ENCODE results near the gene KCNJ14.
A peak's percentile ranks its signal among the peaks of the same experiment; 100 is the strongest.

The KCNJ14 gene

DNA sequence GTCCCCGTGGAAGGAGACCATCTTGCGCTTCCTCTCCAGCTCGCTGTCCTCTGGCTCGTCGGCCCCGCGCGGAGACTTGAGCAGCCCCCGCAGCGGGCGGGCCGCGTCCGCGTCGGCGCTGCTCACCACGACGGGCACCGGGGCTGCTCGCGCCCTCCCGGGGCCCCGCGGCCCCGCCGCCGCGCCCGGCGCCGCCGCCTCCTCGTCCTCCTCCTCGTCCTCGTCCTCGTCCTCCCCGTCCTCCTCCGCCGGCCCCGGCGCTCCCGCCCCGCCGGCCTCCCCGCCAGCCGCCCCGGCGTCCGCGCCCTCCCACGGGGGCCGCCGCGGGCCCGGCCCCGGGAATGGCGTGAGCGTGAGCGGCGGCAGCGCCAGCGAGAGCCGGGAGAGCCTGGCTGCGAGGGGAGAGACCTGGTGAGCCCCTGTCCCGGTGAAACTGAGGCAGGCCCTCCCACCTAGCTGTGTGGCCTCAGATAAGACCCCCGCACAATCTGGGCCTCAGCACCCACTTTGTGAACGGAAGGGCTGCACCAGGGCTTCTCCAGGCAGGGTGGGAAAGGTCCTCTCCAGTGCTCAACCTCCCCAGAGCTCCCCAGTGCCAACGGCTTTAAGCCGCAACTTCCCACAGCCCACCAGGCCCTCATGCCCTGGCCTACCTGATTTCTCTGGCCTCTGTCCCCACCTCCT is 38.5 kb downstream of the KCNJ14 start:
- H3K4me1 ChIP-seq (ENCODE audit: control insufficient read depth, insufficient read depth, low read length), result peaks cover 4% of the 10 kb centered on the region
- H3K4me3 ChIP-seq (ENCODE audit: low read length), result peak overlapping the region; percentile 78
- no peaks in the 10 kb centered on the region for H3K9me3 ChIP-seq (replicated peaks; ENCODE audit: low read length)
- H3K9ac ChIP-seq (ENCODE audit: low read depth, low read length), result peak overlapping the region; percentile 77
- H3K4me2 ChIP-seq (ENCODE audit: low read length), result peak overlapping the region; percentile 94
- H3K36me3 ChIP-seq (ENCODE audit: insufficient read depth, low read length), result no peaks in the 10 kb centered on the region
- peaks cover 39% of the 10 kb centered on the region for H3K27me3 ChIP-seq (ENCODE audit: control insufficient read depth, insufficient read depth, low read length)

DNA sequence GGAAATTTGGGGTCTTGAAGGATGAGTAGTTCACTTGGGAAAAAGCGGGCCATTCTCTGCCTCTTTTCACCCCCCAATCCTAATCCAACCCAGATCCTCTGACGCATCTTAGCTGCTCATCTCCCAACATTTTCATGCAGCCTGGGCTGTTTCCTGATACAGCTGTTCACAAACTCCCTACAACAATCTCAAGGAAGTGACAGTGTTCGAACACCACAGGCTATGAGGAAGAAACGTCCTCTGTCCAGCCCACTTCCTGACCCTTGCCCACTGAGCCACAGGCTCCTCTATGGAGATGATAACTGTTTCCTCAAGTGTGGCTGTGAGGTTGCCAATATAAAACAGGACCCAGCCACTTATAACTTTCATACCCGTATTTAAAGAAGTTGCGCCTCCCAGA is 40.0 kb downstream of the KCNJ14 start:
- H3K4me2 ChIP-seq (ENCODE audit: low read length), result no peak overlapping the region
- no peak overlapping the region for H3K9ac ChIP-seq (ENCODE audit: low read depth, low read length)
- peaks cover 42% of the 10 kb centered on the region for H3K27me3 ChIP-seq (ENCODE audit: control insufficient read depth, insufficient read depth, low read length)
- H3K9me3 ChIP-seq (replicated peaks; ENCODE audit: low read length), result no peaks in the 10 kb centered on the region
- peaks cover 4% of the 10 kb centered on the region for H3K4me1 ChIP-seq (ENCODE audit: control insufficient read depth, insufficient read depth, low read length)
- no peak overlapping the region for H3K4me3 ChIP-seq (ENCODE audit: low read length)
- no peaks in the 10 kb centered on the region for H3K36me3 ChIP-seq (ENCODE audit: insufficient read depth, low read length)

DNA sequence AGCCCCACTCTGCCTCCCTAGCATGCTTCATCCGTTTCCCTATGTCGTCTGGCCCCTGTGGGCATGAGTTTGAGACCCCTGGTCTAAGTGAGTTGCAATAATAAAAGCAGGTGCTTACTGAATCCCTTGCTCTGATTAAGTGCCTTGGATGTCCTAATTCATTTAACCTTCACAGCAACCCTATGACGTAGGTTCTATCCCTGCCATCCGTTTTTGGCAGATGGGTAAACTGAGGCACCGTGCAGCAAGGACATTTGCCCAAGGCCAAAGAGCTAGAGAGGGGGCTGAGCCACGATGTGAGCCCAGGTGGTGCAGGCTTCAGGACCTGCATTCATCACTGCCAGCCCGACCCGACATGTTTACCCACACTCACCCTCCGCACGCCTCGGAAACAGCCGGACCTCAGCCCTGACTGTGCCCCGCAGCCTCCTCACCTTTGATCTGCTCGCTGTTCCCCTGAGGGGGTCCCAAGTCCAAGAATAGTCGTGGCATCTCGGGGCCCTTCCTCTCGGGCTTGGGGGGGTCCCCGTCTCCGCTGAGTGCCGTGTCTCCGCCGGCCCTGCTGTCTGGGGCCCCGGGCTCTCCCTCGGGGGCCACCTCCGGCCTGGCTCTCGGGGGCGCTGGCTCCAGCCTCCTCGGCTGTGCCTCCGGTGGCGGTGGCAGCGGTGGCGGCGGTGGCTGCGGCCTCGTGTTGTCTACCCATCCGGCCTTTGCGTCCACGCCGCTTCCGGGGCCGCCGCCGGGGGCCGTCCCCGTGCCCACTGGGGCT is 41.8 kb downstream of the KCNJ14 start:
- Histone ChIP-seq H3K9me3 (replicated peaks; ENCODE audit: low read length) (no peaks in the 10 kb centered on the region), H3K27me3 (ENCODE audit: control insufficient read depth, insufficient read depth, low read length) (peaks cover 50% of the 10 kb centered on the region), H3K9ac (ENCODE audit: low read depth, low read length) (no peak overlapping the region), H3K4me2 (ENCODE audit: low read length) (no peak overlapping the region), H3K4me1 (ENCODE audit: control insufficient read depth, insufficient read depth, low read length) (peaks cover 4% of the 10 kb centered on the region), H3K36me3 (ENCODE audit: insufficient read depth, low read length) (no peaks in the 10 kb centered on the region), H3K4me3 (ENCODE audit: low read length) (no peak overlapping the region)

DNA sequence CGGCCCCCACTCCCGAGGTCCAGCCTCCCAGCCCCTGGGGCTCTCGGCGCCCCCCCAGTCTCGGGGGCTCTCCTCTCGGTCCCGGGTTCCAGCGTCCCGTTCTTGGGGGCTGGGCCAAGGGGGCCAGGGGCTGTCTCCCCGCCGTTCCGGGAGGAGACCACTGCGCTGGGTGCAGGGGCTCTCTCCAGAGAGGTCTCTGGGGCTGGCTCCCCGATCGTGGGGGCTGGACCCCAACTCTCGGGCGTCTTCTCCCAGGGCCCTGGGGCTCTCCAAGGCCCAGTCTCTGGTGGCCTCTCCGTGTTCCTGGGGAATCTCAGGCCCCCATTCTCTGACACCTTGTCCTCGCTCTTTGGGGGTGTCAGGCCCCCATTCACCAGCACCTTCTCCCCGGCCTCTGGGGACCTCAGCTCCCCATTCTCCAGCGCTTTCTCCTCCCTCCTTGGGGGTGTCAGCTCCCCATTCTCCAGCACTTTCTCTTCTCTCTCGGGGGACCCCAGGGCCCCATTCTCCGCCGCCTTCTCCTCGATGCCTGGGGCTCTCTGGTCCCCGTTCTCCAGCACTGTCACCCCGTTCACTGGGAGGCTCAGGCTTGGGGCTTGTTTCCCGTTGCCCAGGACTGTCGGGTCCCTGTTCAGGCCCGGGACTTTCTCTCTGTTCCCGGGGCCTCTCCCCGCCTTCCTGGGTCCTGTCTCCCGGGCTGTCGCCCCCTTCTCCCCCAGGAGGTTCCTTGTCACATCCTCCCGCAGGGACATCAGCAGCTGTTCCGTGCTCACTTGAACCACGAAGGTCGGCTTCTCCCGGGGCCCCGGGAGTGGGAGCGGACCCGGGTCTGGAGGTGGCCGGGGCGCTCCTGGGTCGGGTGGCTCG is 42.6 kb downstream of the KCNJ14 start:
- no peak overlapping the region for H3K4me2 ChIP-seq (ENCODE audit: low read length)
- H3K27me3 ChIP-seq (ENCODE audit: control insufficient read depth, insufficient read depth, low read length), result peaks cover 55% of the 10 kb centered on the region
- H3K36me3 ChIP-seq (ENCODE audit: insufficient read depth, low read length), result no peaks in the 10 kb centered on the region
- no peaks in the 10 kb centered on the region for H3K9me3 ChIP-seq (replicated peaks; ENCODE audit: low read length)
- peaks cover 4% of the 10 kb centered on the region for H3K4me1 ChIP-seq (ENCODE audit: control insufficient read depth, insufficient read depth, low read length)
- H3K4me3 ChIP-seq (ENCODE audit: low read length), result no peak overlapping the region
- no peak overlapping the region for H3K9ac ChIP-seq (ENCODE audit: low read depth, low read length)

DNA sequence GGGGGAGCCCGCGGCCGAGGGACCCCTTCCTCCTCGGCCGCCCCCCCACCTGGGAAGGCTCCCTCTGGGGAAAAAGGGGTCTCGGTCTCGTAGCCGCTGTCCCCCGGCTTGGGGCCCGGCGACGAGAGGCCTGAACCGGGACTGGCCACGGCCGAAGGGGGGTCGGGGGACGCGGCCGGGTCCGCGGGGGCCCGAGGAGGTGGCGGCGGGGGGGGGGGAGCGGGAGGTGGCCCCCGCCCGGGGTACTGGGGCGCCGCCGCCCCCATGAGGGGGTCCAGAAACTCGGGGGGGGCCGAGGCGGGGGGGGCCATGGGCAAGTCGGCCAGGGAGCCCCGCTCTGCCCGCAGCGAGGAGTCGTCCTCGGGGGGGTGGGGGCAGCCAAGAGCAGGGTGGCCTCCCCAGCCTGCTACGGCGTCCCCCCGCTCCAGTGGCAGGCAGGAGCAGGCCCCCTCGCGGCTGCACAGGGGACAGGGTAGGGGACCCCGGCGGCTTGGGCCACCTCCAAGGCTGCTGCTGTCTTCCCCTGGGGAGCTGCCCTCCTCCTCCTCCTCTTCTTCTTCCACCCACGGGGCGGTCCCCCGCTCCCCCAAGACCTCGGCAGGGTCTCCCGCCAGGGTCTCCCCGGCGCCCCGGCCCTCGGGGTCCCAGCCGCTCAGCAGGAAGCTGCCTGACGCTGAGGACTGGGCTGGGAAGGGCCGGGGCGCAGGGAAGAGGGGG is 43.4 kb downstream of the KCNJ14 start:
- no peaks in the 10 kb centered on the region for H3K9me3 ChIP-seq (replicated peaks; ENCODE audit: low read length)
- H3K4me2 ChIP-seq (ENCODE audit: low read length), result no peak overlapping the region
- peaks cover 55% of the 10 kb centered on the region for H3K27me3 ChIP-seq (ENCODE audit: control insufficient read depth, insufficient read depth, low read length)
- no peak overlapping the region for H3K4me3 ChIP-seq (ENCODE audit: low read length)
- H3K4me1 ChIP-seq (ENCODE audit: control insufficient read depth, insufficient read depth, low read length), result peaks cover 4% of the 10 kb centered on the region
- H3K9ac ChIP-seq (ENCODE audit: low read depth, low read length), result no peak overlapping the region
- H3K36me3 ChIP-seq (ENCODE audit: insufficient read depth, low read length), result no peaks in the 10 kb centered on the region

DNA sequence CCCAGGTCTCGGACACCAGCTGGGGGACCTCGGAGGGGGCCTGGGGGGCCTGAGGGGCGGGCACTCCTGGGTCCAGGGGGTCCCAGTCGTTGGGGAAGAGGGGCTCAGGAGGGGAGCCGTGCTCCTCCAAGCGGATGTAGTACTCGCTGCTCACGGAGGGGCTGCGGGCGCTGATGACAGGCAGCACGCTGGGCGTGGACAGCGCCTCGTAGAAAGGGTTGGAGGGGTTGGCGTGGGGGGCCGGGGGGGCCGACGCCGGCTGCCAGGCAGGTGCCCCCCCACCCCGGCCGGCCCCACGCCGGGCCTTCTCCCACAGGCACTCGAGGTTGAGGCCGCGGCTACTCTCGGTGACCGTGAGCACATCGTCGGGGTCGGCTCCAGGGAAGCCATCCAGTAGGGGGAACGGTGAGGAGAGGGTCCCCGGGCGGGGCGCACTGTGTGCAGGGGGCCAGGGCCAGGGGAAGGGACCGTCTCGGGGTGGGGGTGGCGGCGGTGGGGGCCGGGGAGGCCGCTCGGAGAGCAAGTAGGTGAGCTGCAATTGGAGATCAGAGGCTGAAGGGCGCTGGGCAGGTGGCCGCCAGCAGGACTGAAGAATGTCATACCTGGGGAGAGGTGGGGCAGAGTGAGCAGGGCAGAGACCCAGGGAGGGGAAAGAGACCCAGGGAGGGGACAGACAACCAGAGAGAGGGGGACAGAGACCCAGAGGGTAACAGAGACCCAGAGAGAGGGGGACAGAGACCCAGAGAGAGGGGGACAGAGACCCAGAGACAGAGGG is 44.1 kb downstream of the KCNJ14 start:
- no peak overlapping the region for H3K4me3 ChIP-seq (ENCODE audit: low read length)

DNA sequence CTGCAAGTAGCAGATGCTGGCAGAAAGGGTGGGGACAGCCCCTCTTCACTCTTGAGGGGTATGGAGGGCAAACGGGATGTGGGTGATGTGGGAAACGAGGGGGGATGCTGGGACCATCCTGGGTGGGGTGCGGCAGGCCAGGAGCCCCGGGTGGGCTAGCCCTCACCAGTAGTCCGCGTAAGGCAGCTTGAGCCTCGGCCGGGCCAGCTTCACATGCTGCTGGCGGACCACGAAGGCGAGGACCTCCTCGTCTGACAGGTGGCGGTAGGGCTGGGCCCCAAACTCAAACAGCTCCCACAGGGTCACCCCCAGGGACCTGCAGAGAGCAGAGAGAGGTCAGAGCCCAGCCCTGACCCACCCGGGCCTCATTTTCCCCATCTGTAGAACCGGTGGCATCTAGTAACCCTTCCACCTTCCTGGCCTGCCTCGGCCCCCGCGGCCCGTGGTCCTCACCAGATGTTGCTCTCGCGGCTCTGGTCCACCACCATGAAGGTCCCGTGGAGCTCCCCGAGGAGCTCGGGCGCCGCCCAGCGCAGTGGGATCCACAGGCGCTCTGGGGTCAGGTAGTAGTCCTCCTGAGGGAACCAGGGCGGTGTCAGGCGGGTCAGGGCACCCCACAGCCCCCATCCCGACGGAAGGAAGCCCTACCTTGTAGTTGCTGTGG is 45.6 kb downstream of the KCNJ14 start:
- peaks cover 44% of the 10 kb centered on the region for H3K27me3 ChIP-seq (ENCODE audit: control insufficient read depth, insufficient read depth, low read length)
- no peak overlapping the region for H3K4me3 ChIP-seq (ENCODE audit: low read length)
- no peaks in the 10 kb centered on the region for H3K4me1 ChIP-seq (ENCODE audit: control insufficient read depth, insufficient read depth, low read length)
- no peak overlapping the region for H3K9ac ChIP-seq (ENCODE audit: low read depth, low read length)
- H3K36me3 ChIP-seq (ENCODE audit: insufficient read depth, low read length), result no peaks in the 10 kb centered on the region
- H3K9me3 ChIP-seq (replicated peaks; ENCODE audit: low read length), result no peaks in the 10 kb centered on the region
- no peak overlapping the region for H3K4me2 ChIP-seq (ENCODE audit: low read length)

More for the DNA sequence above, 44.1 kb downstream of the KCNJ14 start:
- H3K4me2 ChIP-seq (ENCODE audit: low read length), result no peak overlapping the region
- H3K27me3 ChIP-seq (ENCODE audit: control insufficient read depth, insufficient read depth, low read length), result peaks cover 52% of the 10 kb centered on the region
- no peak overlapping the region for H3K9ac ChIP-seq (ENCODE audit: low read depth, low read length)
- H3K4me1 ChIP-seq (ENCODE audit: control insufficient read depth, insufficient read depth, low read length), result no peaks in the 10 kb centered on the region
- no peaks in the 10 kb centered on the region for H3K9me3 ChIP-seq (replicated peaks; ENCODE audit: low read length)
- no peaks in the 10 kb centered on the region for H3K36me3 ChIP-seq (ENCODE audit: insufficient read depth, low read length)

DNA sequence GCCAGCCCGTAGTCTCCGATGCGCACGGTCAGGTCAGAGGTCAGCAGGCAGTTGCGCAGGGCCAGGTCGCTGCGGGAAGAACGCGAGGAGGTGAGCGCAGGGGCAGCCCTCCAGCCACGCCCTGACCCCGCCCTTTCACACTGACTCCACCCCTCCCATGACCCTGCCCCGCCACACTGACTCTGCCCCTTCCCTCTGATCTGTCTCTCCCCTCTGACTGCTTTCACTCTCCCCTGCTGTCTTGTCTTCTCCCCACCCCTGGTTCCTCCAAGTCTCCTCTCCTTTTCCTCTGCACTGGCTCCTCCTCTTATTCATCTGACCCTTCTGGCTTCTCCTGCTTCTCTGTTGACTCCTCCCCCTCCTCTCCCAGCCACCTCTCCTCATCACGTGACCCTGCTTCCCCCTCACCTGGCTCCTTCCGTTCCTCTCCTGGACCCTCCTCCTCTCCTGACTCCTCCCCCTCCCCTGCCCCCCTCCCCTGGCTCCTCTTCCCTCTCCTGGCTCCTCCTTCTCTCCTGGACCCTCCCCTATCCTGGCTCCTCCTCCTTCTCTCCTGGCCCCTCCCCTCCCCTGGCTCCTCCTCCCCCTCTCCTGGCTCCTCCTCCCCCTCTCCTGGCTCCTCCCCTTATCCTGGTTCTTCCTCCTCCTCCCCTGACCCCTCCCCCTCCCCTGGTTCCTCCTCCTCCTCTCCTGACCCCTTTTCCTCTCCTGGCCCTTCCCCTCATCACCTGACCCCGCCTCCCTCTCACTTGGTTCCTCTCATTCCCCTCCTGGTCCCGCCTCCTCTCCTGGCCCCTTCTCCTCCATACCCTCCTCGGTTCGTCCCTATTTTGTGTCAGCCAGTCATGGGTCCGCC is 46.3 kb downstream of the KCNJ14 start:
- Histone ChIP-seq H3K4me2 (ENCODE audit: low read length) (no peak overlapping the region), H3K9me3 (replicated peaks; ENCODE audit: low read length) (no peaks in the 10 kb centered on the region), H3K4me3 (ENCODE audit: low read length) (no peak overlapping the region), H3K36me3 (ENCODE audit: insufficient read depth, low read length) (no peaks in the 10 kb centered on the region), H3K4me1 (ENCODE audit: control insufficient read depth, insufficient read depth, low read length) (no peaks in the 10 kb centered on the region), H3K27me3 (ENCODE audit: control insufficient read depth, insufficient read depth, low read length) (peaks cover 46% of the 10 kb centered on the region), H3K9ac (ENCODE audit: low read depth, low read length) (no peak overlapping the region)

DNA sequence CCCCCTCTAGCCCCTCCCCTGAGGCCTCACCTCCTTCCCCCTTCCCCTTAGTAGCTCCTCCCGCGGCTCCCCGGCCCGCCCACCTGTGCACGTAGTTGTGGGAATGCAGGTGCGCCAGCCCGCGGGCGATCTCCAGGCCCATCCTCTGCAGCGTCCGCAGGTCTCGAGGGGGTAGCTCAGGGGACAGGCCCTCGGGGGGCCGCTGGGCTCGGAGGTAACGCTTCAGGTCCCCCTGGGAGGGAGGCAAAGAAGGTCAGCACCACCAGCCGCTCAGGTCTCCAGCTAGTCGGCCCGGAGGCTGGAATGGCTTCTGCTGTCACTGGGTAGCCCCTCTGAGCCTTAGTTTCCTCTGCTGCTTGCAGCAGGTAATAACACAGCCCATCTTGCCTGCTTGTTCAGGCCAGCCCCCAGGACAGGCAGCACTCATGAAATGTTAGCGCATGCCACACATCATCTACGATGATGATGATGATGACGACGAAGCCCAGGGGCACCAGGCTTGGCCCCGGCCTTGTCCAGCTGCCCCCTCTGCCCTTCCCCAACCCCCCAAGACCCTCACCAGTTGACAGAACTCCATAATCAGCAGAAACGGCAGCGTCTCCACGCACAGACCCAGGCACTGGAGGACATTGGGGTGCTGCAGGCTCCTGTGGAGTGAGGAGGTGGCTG is 47.1 kb downstream of the KCNJ14 start:
- no peak overlapping the region for H3K4me3 ChIP-seq (ENCODE audit: low read length)
- H3K4me1 ChIP-seq (ENCODE audit: control insufficient read depth, insufficient read depth, low read length), result no peaks in the 10 kb centered on the region
- H3K9me3 ChIP-seq (replicated peaks; ENCODE audit: low read length), result no peaks in the 10 kb centered on the region
- H3K9ac ChIP-seq (ENCODE audit: low read depth, low read length), result no peak overlapping the region
- no peak overlapping the region for H3K4me2 ChIP-seq (ENCODE audit: low read length)
- H3K36me3 ChIP-seq (ENCODE audit: insufficient read depth, low read length), result no peaks in the 10 kb centered on the region
- H3K27me3 ChIP-seq (ENCODE audit: control insufficient read depth, insufficient read depth, low read length), result peaks cover 45% of the 10 kb centered on the region

All from skeletal muscle satellite cell (primary cell).